Measurements from ENCODE around the gene CCM2L. TPM values are rescaled to one million over a fixed set of nuclear protein-coding genes. Genes with fewer than 3 reads are reported as not detected.

The CCM2L gene
- total and polyA plus RNA-seq, 9 of the 15 experiments (the other 6 are each of a cell fraction or from before 2014, with no cell fraction given), result 0.04 TPM; not detected in 8

DNA sequence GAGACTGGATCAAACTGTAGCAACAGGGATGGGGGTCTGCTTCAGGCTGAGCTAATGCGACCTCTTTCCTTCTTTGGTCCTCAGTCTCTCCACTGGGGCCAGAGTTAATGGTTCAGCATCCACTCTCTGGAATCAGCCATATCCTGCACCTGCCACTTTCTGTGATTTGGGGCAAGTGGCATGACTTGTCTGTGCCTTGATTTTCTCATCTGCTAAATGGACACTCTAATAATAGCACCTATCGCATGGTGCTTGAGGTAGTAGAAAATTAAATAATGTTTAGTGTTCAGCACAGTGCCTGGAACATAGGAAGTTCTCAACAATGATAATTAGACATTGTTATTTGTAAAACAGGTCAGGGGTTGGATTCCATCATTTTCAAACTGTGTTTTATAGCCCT is 35.9 kb upstream of the CCM2L start:
- WGBS (ENCODE audit: insufficient coverage, low coverage, missing lambda C conversion rate), result 0% methylated on average over 2 of the region's 2 CpGs
- H3K9ac ChIP-seq (ENCODE audit: insufficient read depth in 1 of 2, low read depth in 2 of 2, low read length in 2 of 2), result no peak overlapping the region
- no peaks in the 10 kb centered on the region for H3K36me3 ChIP-seq (ENCODE audit: control insufficient read depth, insufficient read depth, low read length)
- in situ Hi-C loops (cut with MboI) (no loop called here), intact Hi-C loops (cut with micrococcal nuclease) (no loop called here)
- no peak for DNase-seq (ENCODE audit: extremely low read depth in 1 of 4, low spot score in 3 of 4)
- H4K20me1 ChIP-seq (replicated peaks; ENCODE audit: control insufficient read depth, insufficient read depth, low read length), result no peaks in the 10 kb centered on the region; the same call in 1 of the 2 replicates
- no peak for ATAC-seq
- H3K79me2 ChIP-seq (ENCODE audit: control insufficient read depth, insufficient read depth, low read length), result no peaks in the 10 kb centered on the region
- CTCF ChIA-PET (ENCODE audit: low intra/inter-chr PET ratio), result no interaction called here
- BruUV-seq (replicated peaks), result no TSS peak
- H3K27ac ChIP-seq (ENCODE audit: extremely low read depth, low read depth, low read length), result no peak overlapping the region
- no peak overlapping the region for H3K4me3 ChIP-seq
- H3K27me3 ChIP-seq (ENCODE audit: control insufficient read depth in 2 of 2, insufficient read depth in 2 of 2, low read length in 2 of 2), result peaks cover 13 to 23% of the 10 kb centered on the region in 2 experiments; a peak in 3 of 5 replicates
- H3K4me1 ChIP-seq (replicated peaks in 1 of 2; ENCODE audit: control insufficient read depth in 2 of 2, insufficient read depth in 2 of 2, low read length in 2 of 2), result no peaks in the 10 kb centered on the region
- no peak overlapping the region for H3K4me2 ChIP-seq (ENCODE audit: insufficient read depth, low read length)
- no peak overlapping the region for H2AFZ ChIP-seq (ENCODE audit: low read depth, low read length)
- no peaks in the 10 kb centered on the region for H3K9me3 ChIP-seq (replicated peaks; ENCODE audit: control insufficient read depth, insufficient read depth, low read depth, low read length)
- no peaks in the 10 kb centered on the region for H3K9me1 ChIP-seq (ENCODE audit: control insufficient read depth, insufficient read depth, low read length)
- POLR2A ChIA-PET, result no interaction called here
- no peak for FAIRE-seq
- TF ChIP-seq ZNF354B (CRISPR knock-in tag; IDR thresholded peaks at IDR 0.05) (no peak), ZNF146 (CRISPR knock-in tag; IDR thresholded peaks at IDR 0.05; ENCODE audit: unreplicated experiment) (no peak), ATF7 (IDR thresholded peaks at IDR 0.05) (no peak), NFIC (IDR thresholded peaks at IDR 0.05) (no peak), POLR2H (tag; IDR thresholded peaks at IDR 0.05; ENCODE audit: low read depth) (no peak), EZH2 (IDR thresholded peaks at IDR 0.05; ENCODE audit: borderline replicate concordance, low read depth, low read length) (no peak), GTF3C2 (IDR thresholded peaks at IDR 0.05; ENCODE audit: borderline replicate concordance, extremely low read depth, insufficient read length) (no peak), ZNF41 (CRISPR knock-in tag; conservative IDR thresholded peaks at IDR 0.05) (no peak), PTRF (tag; IDR thresholded peaks at IDR 0.05) (no peak), MXI1 (IDR thresholded peaks at IDR 0.05; ENCODE audit: low read depth, low read length) (no peak), RBM14 (IDR thresholded peaks at IDR 0.05; ENCODE audit: borderline replicate concordance, insufficient read depth, low read depth, low read length) (no peak), LARP7 (IDR thresholded peaks at IDR 0.05) (no peak), STAT5A (IDR thresholded peaks at IDR 0.05; ENCODE audit: borderline replicate concordance, low read length) (no peak), GABPA (tag; conservative IDR thresholded peaks at IDR 0.05; ENCODE audit: low read depth) (no peak), DDX20 (tag; IDR thresholded peaks at IDR 0.05; ENCODE audit: low read depth) (no peak), AFF4 (CRISPR knock-in tag; IDR thresholded peaks at IDR 0.05) (no peak)
- TF ChIP-seq, protein P1, sequence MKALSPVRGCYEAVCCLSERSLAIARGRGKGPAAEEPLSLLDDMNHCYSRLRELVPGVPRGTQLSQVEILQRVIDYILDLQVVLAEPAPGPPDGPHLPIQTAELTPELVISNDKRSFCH (CRISPR knock-in tag; IDR thresholded peaks at IDR 0.05), result no peak
- TF ChIP-seq, protein P1 (tag; IDR thresholded peaks at IDR 0.05), result no peak

Data from K562 (cell line).